HL-60/S4 treated with retinoic acid at 250 ng/mL for 4 days and 3 days (cell line): ENCODE results near the gene PDLIM1.

Experiments used
- in situ Hi-C: fragments of 300-500 bp; cut with MboI; formaldehyde crosslinking; loops from 2 replicates; pipeline ENCODE4 v1.7.0; 2022; ENCODE audit warnings: low sequenced_read_pairs

Gene PDLIM1

DNA sequence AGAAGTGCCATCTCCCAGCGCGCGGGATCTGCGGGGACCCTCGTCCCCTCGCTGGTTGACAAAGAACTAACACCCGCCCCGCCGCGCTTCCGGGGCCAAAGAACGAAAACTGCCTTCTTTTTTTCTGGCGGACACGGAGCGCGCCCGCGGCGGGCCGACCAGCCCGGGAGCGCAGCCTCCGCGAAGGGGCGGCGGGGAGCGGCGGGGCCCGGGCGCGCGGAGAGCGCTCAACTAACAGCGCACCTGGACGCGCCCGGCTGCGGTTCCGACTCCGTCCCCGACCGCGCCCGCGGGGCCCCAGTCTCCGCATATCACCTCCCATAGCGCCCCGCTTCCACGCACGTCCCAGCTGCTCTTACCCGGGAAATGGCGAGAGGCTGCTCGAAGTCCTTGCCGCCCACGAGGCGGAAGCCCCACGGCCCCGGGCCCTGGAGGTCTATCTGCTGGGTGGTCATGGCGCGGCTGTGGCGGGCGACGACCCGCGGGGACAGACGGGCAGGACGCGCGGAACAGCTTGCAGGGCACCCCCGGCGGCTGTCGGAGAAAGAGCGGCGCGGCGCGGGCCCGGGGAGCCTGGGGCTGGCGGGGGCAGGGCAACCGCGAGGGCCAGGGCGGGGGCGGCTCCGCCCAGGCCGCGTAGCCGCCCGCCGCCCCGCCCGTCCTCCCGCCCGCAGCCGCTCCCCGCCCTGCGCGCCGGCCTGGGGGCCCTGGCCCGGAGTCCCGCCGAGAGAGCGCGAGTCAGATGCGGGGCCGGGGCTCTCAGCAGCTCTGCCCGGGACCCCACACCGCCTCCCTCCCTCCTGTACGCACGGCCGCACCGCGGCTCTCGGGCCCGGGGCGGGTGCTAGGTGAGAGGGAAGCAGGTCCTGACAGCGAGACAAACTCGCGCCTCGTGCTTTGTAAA, at the start of gene PDLIM1:
TSS of gene PDLIM1 (minus strand) at position 543 of the 904 bp plus-strand sequence. CDS start at position 455, 88 bp downstream.
- in situ Hi-C loops, result no loop called here

- in situ Hi-C loops, result no loop called here
These were observed 49.1 kb upstream of the PDLIM1 start for GRCh38 chr10:95339863-95340262.

- in situ Hi-C loops, result no loop called here
These were observed 46.8 kb upstream of the PDLIM1 start for GRCh38 chr10:95337423-95338160.

DNA sequence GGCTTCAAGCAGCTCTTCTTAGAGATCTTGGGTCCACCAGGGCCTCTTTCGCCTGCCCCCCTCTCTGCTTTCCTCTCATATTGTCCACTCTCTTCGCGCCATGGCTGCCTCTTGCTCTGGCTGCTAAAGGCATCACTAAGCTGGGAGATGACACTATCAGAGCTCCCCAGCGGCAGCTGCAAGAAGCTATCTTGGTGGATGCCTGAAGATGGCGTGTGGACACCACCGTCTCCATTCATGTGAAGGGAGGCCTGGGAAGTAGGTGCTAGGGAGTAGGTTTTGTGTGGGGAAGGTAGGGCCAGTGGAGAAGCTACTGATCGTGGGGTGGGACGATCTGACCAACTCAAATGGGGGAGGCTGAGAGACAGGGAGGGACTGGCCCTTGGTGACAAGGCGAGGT, 45.9 kb upstream of the PDLIM1 start:
- in situ Hi-C loops, result no loop called here

DNA sequence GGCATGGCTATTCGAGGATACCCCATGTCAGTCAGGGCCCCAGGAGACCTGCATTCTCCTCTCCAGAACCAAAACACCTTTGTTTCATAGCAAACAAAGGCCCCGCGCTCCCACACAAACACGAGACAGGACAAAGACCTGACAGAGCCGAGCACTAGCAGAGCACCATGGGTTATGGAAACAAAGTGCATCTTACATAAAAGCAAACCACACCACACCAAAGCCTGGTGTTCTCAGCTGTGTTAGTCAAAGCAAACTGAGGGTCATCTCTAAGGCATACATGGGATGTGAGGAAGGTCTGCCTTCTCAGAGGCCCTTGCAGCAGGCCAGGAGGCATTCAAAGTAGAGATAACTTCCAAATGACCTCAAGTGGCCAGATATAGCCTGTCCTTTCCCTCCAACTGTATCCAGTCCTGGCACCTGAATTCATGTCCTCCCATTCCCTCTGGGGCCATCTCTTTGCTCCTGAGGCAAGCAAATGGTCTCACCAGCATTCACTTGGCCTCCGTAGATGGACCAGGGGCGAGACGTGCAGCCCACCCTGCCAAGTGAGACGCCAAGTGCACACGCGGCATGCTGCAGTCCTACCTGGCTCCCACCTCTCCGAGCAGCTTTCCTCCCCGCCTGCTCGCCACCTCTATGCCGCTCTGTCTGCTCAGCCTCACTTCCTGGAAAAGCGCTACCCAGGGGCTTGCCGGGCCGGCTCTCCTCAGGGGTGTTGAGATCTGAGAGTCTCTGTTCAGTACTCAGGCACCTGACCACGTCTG, 45.3 kb upstream of the PDLIM1 start:
- in situ Hi-C loops, result no loop called here

DNA sequence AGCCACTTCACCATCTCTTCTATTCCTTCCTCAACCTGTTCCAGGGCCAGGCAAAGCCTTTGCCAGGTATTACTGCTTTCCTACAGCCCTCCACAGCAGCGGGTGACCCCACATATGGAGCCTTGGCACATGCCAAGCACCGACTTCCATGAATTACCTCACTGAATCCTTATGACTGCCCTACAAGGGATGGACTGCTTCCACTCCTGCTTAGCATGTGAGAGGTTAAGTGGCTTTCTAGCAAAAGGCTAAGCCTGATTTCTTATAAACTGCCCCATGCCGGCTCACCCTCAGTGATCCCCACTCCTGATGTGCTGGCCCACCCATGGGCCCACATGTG, 44.0 kb upstream of the PDLIM1 start:
- in situ Hi-C loops, result no loop called here

DNA sequence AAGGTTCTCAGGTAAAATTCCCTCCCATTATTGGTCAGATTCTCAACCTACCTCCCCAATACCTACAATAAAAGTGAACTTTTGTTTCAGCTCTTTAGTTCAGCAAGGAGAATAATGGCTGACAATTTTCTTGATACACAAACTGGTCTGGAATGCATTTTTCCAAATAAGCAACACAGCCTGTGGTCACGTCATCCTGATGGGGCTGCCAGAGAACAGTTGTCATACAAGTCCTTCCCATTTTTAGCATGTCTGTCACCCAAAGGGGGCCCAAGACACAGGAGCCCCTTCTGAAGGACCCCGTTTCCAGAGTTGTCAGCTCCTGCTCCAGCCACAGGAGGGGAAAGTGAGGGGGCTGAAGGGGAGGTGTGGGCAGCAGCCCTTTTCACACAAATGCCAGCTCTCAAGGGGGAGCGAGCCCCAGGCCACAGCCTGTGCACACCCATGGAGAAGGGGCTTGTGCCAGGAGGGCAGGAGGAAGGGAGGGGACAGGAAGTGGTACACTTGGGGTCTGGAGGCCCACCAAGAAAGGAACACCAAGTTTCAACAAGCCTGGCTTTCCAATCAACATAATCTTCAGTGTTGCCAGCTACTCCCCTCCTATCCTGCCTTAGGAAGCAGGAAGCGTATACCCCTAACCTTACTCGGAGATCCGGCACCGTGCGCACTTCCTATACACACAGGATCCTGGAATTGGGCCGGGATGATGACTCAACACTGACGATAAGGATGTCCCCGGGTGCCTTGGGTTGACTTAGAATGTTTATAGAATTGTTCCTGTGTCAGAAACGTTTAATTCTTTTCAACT, 43.4 kb upstream of the PDLIM1 start:
- in situ Hi-C loops, result no loop called here

- in situ Hi-C loops, result no loop called here
These were observed 42.0 kb upstream of the PDLIM1 start for GRCh38 chr10:95332666-95333249.

DNA sequence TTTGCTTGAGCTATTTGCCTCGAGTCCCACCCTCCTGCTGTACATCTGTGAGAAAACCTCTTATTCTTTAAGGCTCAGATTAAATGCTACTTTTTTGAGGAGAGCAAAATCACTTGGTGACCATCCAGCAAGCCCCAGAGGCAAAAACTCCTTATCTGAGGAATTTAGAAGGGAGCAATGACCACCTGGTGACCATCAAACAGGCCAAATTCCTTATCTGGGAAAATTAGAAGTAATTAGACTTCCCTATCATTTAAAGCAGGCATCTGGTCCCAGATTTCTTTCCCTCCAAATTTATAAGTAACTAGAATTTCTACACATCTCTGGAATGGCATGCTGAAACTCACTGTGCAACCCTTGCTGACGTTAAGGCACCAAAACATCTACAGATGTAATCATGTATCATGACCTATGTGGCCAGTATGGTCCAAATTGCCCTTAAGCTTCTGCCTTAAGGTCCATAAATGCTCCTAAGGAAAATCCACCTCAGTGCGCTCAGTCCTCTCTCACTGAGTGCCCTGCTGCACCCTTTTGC, 40.9 kb upstream of the PDLIM1 start:
- in situ Hi-C loops, result no loop called here

GRCh38 chr10:95330966-95331453, 40.2 kb upstream of the PDLIM1 start:
- in situ Hi-C loops, result no loop called here

- in situ Hi-C loops, result no loop called here
These were observed 38.5 kb upstream of the PDLIM1 start for GRCh38 chr10:95329296-95329695.

DNA sequence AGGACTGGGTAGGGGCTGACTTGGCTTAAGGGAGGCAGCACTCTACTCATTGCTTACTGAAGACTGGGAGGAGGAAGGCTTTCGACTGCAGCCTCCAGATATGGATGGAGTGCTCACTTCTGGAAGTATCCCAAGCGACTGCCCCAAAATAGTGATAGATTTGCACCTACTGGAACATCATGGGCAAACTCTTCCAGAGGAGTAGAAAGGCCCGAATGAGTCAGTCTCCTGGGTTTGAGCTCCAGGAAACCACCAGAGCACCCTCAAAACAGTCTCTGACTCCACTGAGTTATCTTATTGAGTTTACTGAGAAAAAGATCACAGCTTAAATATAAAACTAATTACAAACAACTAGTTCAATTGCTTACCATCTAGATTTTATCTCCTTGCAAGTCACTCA, 37.2 kb upstream of the PDLIM1 start:
- in situ Hi-C loops, result no loop called here

DNA sequence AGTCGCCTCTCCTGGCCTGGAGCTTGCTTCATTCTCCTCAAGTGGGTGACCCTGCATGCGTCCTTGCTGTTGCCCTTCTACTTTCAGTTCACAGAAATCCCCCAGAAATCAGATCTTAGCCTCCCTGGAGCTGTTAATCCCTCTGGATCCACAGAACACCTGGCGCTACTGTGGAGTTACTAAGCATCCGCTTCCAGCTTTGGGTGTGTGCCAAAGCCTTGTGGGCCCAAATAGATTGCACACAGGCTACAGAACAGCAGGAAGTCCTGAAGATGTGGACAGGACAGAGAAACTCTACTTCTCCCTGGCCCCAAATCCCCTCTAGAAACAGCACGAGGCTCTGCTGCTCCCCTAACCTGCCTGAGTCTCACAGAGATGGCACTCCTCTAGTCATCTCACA, 36.6 kb upstream of the PDLIM1 start:
- in situ Hi-C loops, result no loop called here

DNA sequence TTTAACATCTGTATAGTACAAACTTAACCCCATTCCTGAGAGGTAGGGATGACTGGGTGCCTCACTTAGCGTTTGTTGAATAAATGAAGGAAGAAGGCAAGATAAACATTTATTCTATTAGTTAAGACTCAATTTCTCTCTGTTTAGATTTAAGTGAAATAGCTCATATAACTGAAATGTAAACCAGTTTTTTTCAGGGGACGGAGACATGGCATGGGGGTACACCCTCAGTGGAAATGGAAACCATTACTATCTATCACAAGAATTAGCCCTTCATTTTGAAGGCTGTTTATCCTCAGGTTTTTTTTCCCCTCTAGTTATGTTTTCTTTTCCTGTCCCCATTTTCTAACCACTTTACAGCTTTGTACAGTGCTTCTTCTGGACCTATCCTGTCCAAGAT, 35.6 kb upstream of the PDLIM1 start:
- in situ Hi-C loops, result no loop called here

GRCh38 chr10:95325863-95326262, 35.1 kb upstream of the PDLIM1 start:
- in situ Hi-C loops, result no loop called here

DNA sequence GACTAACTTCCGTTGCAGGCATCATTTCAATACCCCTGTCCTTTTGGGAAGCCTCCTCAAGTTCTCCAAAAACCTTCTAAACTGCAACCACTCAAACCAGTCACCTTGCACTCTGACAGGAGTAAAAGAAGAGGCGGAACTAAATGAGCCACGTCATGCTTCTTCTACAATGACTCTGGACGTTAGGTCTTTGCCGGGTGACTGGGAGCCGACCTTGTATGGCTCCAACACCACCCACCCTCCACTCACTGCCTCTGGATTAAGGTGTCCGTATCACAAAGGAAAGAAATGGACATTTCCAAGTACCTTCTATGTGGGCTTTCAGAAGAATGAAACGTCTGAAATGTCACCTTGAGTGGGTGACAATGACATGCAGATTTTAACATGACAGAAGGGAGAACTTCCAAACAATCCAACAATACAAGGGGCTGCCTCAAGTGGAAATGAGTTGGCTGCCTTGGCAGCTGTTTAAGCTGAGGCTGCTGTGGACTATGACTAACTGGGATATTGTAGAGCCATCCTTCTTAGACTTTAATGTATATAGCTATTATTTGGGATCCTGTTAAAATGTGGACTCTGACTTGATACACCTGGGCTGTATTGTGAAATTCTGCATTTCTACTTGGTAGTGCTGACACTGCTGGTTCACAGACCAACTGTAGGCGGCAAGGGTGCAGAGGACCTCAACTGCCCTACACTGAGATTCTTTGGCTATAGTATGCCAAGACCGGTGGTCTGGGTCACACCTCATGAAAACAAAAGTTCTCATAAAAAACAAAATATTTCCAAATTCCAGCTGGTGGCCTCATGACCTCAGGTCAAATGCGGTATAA, 33.8 kb upstream of the PDLIM1 start:
- in situ Hi-C loops, result no loop called here

DNA sequence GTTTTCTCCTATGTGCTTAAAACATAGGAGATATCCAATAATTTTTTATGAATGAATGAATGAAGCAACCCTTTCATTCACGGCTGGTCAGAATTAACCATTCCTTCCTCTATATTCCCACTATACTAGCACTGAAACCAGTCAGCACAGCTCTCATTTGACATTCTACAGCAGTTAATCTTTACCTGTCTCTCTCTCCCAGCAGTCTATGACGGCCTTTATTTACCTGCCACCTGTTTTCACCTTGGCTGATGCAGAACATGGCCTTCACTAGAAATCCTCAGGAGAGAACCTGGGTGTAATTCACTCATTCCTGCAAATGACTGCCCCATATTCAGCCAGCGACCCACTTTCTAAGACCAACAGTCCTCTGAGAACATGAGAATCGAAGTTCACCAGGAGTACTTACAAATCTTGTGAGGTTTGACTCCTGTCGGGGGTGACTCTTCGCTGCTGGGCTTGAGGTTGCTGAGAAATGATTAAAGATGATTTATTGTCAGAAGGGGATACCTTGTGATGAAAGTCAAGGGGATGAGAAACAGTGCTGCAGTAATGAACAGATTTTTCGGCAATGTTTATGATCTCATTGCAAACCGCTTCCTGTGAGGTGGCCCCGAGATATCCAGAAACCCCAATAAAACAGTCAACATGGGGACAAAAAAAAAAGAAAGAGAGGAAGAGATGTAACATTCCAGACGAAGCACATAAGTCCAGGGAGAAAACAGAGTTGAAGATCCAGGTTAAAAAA, 30.9 kb upstream of the PDLIM1 start:
- in situ Hi-C loops, result no loop called here

DNA sequence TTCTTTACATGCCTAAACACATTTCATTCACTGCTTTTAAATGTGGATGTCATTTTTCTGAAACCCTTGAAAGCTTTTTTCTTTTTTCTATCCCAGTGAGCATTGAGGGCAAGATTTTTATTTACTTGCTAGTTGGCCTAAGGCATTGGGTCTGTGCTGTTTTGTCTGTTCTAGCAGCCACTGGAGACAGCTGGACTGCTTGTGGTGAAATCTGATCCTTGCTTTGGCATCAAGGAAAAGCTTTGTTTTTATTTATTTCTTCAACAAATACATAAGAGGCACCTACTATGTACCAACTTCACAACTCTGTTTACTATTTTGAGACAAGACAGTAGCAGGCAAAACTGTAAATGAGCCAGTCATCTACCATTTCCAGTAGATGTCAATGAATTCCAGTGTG, 28.4 kb upstream of the PDLIM1 start:
- in situ Hi-C loops, result no loop called here
